ENCODE measurements around the gene RALGAPA2.

The RALGAPA2 gene

DNA sequence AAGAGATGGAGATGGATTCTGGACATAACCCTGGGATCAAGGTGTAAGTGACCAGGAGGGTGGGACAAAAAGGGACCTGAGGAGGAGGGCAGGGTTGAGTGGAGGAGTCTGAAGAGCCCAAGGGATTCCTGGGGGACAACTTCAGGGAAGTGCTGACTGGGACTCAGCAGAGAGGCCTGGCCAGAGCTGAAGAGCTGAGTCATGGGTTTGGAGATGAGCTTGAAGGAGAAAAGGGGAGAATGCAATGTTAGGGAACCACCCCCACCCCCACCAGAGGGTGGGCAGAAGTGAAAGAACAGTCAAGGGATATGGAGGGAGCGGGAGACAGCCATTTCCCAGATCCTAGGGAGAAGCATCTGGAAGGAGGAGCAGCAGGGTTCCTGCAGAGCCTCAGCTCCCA lies 289.3 kb downstream of the RALGAPA2 start:
- no peak for DNase-seq

DNA sequence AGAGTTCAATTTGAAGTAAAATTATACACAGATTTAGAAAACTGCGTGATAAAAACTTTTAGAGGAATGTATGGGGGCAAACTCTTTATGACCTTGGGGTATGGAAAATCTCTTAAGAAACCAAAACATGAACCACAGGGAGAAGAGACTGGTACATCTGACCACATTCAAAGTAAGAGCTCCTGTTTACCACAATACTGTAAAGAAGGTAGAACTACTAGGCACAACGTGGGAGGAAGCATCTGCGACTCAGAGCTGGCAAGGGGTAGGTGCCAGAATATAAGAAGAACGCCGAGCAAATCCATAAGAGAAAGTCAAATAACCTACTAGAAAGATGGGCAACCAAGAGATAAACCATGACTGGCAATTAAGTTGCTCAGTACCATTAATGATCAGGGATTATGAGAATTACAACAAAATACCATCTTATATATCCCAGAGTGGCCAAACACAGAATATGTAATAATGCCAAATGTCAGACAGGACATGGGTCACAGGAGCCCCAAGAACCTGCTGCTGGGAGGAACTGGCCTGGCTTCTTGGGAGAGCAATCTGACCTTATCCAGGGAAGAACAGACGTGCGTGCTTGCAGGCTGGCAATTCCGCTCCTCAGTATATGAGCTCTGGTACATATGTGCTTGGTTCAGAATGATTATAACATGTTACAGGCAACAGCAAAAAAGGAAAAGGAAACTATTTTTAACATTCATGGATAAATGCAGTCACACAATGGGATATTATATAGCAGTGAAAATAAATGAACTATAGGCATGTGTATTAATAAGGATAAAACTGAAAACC lies 294.4 kb downstream of the RALGAPA2 start:
- no peak for DNase-seq

DNA sequence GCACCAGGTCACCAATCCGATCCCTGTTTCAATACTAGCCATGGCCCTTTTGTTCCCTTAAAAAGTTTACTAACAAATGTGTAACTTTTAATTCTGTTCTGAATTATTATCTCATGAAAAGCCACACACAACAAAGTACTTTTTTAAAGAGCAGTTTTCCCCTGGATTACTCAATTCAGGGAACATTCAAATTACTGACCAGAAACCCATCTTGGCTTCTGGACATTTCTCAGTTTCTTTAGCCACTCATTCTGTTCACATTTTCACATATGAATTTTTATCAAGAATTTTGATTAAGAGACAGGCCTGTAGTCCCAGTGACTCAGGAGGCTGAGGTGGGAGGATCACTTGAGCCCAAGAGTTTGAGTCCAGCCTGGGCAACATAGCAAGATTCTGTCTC lies 297.1 kb downstream of the RALGAPA2 start:
- DNase-seq: no peak

DNA sequence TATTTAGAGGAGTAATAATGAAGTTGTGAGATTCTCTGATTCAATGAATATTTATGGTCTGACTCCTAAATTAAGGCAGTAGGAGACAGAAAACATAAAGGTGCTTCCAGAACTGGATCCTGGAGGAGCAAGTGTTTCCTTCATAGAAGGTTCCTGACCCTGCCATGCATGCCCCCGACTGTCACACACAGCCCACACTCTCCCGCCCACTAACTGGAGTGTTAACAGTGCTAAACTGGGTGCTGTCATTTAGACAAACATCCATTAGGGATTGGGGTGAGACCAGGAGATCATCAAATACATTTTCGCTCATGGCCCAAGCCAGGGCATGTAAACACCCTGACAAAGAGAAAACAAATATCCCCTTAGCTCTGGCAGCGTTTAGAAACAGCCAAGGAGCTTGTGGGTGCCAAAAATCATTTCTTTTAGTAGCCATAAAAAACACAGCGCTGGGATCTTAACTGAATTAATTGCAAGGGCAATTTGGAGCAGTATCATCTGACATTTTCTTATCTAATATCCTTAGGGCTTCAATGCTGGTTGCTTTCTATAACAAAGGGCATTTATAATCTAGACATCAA lies 297.7 kb downstream of the RALGAPA2 start:
- no peak for DNase-seq

DNA sequence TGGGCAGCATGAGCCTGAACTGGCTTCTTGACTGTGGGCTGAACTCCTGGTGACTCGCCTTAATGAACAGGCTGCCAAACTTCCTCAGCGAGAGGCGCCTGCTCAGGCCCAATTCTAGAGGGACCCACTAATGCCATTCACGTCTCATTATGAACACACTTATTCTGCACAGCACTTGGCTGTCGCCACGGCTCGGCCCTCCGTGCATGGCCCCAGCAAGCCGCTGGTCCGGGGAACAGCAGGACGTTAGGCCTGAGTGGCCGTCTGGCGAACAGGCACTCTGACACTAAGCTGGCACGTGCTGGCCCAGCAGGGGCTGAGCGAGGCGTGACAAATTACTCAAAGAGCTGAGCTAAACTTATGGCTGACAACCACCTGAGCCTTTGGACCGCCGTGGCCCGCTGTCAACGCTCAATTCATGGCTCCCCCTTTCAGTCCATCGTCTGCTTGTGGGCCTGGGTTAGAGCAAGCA lies 298.6 kb downstream of the RALGAPA2 start:
- DNase-seq: no peak

DNA sequence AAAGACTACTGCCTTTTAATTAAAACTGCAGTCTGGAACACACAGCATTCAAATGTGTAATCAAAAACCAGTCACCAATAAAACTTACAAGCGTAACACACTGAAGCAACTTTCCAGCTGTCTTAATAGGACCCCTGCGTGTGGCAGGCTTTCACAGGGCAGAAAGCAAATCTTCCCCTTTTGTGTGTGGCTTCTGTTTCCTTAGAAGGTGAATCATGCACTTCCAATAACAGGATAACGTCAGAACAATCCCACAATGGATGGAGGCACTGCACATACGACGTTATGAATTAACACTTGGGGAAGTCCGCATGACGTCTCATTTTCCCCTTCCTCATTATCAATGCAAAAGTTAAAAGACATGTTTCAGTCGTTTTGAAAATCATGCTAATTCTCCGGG lies 299.7 kb downstream of the RALGAPA2 start:
- peak; percentile 55 to 62 for DNase-seq

DNA sequence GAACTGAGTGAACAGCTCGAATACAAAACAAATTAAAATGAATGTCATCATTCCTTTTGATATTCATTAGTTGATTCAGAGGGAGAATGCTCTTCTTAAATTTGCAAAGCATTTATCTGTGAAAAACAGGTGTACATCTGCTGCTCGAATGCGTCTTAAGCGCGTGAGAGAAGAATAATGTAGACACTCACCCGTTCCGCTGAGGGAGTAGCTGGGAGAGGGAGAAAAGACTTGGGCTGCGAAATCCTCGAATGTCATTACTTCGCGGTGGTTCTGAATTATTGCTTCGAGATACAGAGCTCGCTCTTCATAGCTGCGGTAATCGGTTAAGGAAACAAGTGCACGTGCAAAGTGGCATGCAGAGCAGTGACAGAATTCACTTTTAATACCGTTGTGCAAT lies 300.6 kb downstream of the RALGAPA2 start:
- DNase-seq: peak in 1 of 2 experiments; percentile 13

DNA sequence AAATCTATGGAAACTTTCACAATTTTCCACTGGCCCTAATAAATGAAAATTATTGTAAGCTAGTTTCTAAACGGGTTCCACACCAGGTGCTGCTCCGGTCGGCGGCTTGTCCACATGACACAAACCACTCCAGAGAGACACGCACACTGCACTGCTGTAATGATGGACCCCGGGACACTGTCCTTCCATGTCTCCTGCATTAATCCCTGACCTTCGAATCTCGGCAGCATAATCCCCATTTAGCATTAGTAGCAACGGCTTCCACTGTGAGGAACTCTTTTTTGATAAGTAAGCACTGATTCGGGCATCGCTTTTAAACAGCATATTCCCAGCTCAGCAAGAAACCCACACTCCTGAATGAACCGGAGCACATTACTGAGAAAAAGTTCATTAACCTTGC lies 301.0 kb downstream of the RALGAPA2 start:
- DNase-seq: no peak

DNA sequence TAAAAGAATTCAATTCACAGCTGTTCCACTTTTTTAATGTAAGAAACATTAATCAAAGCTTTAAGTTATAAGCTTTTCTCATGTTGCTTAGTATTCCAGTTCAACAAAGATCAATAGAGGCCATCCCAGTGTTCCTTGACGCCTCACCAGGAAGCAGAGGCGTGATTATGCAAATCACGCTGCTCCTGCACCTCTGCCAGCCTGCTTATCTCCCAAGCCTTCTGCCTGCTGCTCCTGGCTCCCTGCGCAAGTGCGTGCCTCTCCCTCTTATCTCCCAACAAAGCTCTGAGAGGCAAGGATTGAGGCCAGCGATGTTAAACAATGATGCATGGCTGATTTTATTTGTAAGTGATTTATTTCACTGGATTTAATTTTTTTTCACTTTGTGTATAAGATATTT lies 301.8 kb downstream of the RALGAPA2 start:
- DNase-seq: peak; percentile 69 to 88

DNA sequence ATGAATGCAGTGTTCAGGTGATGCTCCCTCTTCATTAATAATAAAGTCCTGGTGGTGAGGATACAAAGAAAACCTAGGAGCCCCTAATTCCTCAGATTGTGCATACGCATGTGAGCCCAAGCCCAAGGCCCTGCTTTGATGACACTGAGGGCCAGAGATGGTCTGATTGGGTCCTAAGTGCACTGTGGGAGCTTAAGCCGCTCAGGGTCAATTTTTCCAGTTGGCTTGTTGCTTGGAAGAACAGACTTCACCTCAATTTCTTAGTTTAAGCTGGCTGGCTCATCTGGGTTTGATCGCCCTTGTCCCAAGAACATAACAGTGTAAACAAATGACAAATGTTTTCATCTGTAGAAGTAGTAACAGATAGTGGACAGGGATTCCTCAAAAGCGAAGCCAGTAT lies 303.1 kb downstream of the RALGAPA2 start:
- DNase-seq: no peak

DNA sequence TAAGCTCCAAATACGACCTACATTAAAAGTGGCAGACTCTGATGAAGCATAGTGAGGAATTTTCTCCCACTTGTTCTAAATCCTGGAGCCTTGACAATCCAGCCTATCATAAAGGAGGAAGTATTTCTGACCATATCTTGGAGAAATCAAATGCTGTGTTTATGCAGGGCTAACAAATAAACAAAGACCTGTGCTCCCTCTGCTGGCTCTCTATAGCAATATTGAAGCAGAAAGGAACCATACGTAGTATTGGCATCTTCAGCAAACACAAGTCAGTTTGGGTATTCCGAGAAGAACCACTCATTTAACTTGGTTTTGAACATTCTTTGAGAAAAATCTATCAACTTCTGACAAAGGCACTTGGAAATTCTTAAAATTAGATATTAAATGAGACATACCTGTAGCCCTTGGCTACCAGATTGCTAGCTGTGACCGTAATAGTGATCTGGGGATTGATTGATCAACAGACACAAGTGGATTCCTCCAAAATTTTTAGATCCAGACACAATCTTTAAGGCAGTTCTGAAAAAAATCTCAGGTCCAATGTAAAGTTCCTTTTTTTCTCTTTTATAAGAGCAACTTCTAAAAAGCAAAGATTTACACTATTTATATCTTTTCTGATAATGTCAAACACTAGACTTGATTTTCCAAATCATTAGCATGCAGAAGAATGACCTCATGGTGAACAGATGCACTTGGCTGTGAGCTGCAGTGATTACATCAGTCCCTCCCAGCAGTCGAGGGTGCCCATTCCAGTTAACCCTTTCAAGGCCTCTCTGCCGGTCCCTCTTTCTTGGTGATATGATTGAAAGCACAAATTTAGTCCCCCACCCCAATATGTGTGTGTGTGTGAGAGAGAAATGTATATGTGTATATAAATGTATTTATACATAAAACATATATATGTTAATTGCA lies 304.3 kb downstream of the RALGAPA2 start:
- peak in 1 of 2 experiments; percentile 68 for DNase-seq

DNA sequence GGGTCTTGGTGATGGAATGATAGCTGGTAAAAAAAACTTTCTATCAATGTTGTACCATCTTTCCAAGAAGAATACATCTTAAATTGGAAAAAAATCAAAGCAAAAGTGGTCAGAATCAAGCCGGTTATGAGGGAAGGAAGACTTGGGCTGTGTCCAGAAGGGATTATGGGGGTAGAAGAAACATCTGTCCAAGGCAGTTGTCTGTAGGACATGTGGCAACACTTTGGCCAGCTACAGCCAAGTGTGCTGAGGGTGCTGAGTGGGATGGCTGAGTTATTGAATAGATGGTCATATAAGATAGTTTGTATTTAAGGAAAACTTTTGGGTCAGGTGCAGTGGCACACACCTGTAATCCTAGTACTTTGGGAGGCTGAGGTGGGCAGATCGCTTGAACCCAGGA lies 306.1 kb downstream of the RALGAPA2 start:
- no peak for DNase-seq

DNA sequence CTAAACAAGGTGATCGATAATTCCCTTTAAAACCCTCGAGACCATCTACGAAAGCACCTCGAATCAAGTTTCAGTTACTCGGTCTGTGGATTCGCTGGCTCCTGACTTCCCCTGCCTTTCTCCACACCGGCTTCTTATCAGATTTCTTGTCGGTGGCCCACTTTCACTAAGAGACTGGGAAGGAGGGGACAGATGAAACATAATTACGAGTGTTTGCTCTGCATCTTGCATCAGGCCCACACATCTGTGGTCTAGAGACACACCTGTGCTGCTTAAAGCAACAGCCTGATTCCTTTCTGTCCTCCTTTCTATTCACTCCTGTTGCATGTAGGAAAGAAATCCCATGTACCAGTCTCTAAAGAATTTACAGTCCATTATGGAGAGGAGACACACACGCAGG lies 306.8 kb downstream of the RALGAPA2 start:
- DNase-seq: no peak

DNA sequence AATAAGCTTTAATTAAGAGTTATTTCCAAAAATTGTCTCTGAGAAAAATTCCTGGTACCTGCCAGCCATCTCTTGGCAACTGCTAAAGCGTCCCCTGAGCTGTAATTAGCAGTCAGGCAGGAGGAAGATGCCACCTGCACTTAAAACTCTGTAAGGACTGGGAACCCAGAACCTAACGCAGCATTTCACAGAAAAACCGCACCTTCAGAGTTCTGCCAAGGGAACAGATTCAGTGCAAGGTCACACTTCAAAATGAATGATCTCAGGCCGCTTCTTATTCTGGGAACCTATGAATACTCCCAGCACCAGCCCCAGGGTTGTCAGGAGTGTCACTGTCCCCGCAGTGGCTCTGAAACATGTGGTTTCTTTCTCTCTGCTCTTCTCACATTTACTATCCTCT lies 307.8 kb downstream of the RALGAPA2 start:
- no peak for DNase-seq

DNA sequence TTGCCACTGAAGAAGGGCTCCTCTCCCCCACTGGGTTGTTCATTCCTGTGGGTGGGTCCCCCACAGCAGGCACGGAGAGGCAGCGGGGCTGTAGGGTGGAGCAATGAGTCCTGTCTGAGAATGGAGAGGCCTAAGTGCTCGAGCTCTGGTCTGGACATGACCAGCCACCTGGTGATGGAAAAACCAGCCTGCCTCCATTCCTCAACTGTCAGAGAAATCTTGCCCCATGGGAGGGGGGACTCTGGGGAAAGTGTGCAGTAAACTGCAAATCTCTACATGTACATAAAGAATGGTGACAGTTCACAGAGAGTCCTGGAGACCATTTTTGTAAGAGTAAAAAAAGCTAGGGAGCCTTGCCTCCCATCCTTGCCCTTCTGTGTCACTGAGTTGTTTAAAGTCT lies 310.5 kb downstream of the RALGAPA2 start:
- DNase-seq: no peak

DNA sequence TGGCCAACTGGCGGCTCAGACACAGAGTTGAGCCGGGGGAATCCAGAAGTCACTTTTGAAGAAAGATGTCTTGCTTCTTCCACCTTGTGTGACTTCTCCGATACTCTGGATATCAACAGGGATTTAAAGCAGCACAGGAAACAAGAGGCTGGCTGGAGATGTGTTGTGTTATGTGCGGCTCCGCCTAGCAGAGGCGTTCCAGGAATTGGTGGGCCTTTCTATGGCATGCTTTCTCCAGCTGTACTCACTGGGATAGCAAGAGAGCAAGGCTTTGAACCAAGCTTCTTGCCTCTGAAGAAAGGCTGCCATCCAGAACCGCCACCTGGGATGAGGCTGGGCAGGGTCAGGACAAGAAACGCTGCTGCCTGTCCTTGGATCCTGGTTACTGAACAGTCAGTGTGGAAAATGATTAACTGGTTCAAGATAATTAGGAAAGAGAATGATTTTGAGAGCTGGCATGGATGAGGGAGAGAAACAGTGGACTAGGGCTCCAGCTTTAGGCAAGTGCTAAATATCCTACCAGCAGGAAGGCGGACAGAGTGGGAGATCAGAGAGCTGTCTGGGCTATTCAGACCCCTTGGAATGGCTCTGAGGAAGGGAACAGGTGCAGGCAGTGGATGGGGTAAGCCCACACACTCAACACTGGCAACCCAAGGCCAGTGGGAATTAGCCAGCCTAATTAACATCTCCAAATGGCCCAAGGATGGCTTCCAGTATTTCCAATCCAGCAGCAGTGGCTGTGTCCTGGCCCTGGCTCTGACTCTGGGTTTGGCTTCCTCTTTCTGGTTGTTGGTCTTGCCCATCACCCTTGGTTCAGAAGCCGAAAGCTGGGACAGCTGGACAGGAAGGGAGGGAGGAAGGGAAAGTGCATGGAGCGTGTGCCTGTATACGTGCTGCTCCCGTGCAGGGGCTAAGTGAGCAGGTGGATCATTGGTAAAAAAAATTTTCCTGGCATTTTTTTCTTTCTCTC lies 312.6 kb downstream of the RALGAPA2 start:
- no peak for DNase-seq

DNA sequence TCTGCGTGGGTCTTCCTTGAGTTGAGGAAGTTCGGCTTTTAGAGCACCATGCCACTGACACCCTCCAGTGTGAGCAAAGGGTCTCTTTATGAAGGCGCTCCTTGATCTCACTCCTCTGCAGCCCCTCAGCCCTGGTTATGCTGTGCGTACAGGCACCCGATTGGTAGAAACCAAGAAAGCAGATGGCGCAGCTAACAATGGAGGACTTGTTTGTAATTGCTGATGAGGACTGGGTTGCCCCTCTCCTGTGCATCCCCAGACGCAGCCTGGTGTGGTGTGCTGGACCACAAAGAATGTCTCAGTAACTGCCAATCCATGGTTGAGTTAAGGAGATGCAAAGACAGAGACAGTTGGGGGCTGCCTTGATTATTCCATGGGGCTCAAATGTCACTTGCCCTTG lies 314.3 kb downstream of the RALGAPA2 start:
- DNase-seq: no peak

DNA sequence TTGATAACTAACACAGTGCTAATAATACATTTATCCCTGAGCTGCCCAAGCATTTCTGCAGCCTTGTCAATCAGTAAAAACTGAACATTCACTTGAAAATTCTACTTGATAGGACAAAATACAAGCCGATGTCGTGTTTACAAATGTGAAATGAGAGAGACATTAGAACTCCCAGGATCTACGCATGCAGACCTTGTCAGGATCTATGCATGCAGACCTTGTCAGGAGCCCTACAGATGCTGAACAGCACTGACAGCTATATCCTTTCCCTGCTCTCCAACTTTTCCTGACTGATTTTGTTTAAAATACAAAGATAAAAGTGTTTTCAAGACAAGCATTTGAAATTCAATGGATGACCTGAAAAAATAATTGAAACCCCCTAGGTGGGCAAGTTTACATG lies 315.6 kb downstream of the RALGAPA2 start:
- no peak for DNase-seq

DNA sequence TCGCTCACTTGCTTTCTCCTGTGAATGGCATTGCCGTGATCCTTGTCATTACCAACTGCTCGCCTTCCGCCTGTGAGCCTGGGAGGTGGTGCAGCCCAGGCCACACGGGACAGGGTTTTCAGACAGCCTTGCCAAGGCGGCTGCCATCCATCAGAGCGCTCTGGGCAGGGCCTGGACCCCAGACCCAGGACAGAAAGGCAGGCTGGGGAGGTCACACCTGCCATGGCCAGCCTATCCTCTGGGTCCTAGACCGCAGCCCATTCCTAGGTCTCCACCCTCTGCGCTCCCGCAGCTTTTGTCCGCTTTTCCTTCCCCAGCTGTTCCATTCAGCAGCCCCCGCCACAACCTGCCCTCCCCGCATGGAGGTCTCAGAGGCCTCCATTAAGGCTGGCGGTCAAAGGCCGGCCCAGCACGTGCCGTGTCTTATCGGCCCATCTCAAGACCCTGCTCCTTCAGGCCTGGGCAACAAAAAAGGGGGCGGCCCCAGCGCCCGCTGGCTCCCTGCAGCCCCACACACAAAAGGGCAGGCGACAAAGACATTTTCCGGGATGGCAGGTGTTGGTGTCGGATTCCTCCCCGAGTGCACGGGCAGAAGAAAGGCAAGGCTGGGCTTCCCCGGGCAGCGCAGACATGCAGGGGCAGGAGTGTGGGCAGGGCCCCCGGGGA lies 316.4 kb downstream of the RALGAPA2 start:
- DNase-seq: peak in 1 of 2 experiments; percentile 72

DNA sequence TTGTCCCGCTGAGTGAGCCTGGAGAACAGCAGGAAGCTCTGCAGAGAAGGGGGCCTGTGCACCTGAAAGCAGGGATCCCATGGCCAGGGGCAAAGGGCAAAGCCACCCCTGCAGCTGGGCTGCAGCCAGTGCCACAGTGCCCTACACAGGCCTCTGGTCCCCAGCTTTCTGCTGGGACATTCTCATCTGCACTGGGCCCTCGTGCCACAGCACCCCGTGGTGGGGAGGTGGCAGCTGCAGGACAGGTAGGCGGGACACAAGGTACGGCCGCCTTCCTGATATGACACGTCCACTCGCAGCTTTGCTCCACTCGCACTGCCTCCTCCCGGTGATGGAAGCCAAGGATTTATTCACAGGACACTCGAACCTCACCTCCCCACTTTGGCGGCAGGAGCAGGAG lies 317.4 kb downstream of the RALGAPA2 start:
- no peak for DNase-seq

DNA sequence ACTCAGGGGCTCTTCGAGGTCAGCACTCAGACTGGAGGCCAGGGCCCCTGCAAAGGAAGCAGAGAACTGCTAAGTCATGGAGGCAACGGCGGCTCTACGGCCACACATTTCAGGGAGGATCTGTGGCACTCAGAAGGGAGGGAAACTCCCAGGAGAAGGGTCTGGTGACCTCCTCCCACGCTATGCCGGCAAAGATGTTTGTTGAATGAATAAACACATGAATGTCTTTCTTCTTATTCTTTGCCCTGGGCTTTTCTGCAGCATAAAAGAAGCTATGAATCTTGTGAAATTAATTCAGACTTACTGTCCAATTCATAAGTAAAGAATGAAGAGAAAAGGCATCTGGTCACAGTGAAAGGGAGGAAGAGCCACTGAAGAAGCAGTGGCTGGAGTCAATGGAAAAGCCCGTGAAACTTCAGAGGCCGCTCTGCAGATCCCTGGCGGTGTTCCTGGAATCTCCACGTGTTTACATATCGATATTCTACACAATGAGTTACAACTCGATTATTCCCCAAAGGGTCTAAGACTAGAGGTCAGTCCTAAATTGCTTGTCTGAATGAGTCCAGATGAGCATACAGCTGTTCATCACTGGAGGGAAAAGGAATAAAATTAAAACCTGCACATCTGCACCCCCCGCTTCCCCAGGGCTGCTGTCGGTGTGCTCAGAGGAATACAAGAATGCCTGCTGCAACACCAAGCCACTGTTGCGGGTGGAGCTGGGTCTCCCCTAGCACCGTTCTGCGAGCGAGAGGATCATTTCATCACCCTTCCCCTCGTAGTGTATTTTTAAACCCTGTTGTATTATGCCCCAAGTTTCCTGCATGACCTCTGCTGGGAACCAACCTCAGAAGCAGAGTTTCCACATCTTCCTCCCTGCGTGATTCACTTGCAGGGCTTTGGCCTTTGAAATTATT lies 319.0 kb downstream of the RALGAPA2 start:
- DNase-seq: no peak
